ENCODE measurements around the gene TMEM171.

The TMEM171 gene

DNA sequence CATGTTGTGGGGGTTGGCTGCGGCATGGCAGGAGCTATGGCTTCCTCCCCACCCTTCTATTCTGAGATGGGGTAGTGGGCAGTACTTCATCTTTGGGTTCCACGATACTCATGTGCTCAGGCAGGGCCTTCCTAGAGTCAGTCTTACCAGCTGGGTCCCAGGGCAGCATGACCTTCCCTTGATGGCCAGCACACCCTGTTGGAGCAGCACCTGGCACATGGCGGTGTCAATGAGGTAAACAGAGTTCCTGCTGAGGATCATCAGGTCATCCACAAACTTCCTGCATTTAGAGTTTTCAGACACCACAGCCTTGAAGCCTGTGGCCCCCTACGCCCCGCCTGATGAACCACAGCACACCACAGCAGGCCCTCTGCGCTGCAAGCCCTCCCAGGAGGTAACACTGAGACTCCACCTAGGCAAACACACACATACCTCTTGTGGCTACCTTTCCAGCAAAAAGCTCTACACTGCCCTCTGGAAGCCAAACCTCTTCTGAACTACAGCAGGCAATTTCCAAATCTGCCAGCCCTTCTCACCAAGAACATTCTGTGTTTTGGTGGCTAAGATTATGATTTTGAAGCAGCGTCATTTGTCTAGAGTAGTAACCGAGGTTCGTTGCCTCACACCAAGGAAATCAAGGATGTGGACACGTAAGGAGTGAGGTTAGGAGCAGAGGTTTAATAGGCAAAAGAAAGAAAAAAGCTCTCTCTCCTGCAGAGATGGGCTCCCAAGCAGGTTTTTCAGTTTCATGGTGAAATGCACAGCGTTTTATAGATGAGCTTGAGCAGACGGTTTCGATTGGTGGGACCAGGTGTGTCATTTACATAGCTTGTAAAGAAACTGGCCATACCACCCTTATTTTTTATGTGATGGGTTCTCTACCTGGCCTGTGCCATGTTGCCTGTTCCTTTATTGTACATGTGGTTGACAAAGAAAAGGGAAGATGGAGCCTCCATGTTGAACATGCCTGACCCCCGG, 32.3 kb downstream of the TMEM171 start:
- DNase-seq: no peak

DNA sequence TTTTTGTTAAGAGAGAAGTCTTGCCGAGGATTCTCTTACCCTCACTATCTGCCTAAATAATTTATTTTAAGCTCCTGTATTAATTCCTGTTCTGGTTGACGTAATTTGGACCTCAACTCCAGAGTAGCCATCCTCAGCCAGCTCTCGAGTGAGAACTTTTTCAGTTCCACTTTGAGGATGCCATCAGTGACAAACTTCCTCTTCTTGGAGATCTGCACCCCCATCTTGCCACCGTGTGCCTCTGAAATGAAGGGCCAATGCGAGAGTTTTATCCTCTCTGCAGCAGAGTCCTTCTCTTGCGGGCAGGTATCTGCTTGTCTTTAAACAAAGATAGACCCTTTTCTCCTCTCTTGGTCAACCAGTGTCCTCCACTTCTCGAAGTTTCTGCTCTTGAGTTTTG, 33.1 kb downstream of the TMEM171 start:
- DNase-seq: no peak

GRCh38 chr5:73154208-73155006, 34.0 kb downstream of the TMEM171 start:
- DNase-seq: no peak

DNA sequence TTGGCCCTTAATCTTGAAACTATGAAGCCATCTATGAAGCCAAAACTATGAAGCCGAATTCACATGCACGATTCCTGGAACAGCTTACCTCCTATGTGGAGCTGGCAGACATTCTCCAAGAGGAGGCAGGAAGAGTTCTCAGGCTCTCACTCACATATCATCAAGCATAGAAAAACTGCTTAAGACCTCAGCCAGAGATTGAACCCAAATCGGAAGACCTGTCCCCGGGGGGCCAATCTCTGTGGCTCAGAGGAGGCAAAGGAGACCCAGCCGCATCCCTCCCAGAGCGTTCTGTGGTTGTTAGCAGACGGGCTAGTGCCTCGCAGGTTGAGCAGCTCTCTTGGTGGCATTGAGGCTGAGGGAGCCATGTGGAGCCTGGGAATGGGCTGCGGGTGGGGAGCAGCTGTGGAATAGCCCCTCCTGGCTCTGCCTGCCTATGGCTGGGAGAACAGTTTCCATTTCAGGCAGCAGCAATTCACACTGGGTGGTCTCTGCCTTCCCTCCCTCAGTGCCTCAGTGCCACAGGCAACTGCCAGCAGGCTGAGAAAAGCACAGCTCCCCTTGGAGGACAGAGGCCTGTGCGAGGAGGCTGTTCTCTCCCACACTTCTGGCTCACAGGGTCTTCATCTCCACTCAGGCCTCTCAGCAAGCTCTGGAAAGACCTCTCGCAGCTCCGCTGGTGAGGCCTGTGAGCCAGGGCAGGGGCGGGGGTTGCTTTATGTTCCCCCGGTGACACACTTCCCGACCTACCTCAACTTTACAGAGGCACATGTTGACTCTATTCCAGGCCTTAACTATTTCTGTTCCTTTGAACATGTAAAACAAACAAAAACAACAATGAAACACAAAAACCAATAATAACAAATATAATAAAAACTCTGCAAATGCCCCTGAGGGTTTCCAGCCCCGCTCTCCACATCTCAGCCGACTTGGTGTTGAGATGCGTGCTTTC, 35.2 kb downstream of the TMEM171 start:
- peak; percentile 56 for DNase-seq

GRCh38 chr5:73157414-73158303, 37.3 kb downstream of the TMEM171 start:
- no peak for DNase-seq

GRCh38 chr5:73158313-73158712, 37.9 kb downstream of the TMEM171 start:
- no peak for DNase-seq

- DNase-seq: no peak
Observed at GRCh38 chr5:73160239-73160671, 39.9 kb downstream of the TMEM171 start.

GRCh38 chr5:73170522-73170921, 50.1 kb downstream of the TMEM171 start:
- no peak for DNase-seq

DNA sequence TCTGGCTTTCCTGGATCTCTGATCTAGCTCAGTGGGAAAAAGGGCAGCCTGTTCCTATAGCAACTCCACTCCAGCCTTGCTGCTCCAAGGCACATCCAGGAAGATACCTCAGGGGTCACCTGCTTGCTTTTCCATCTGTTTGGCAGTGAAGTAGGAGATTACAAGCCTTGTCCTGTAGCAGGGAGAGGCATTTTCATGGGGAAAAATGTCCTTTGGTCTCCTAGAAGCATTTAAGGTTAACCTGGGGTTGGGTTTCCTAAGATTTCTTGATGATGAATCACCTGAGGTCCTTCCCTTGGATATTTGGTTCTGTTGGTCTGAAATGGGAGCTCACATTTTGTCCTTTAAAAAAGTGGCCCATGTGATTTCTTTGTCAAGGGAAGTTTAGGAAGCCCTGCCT, 51.1 kb downstream of the TMEM171 start:
- DNase-seq: no peak

DNA sequence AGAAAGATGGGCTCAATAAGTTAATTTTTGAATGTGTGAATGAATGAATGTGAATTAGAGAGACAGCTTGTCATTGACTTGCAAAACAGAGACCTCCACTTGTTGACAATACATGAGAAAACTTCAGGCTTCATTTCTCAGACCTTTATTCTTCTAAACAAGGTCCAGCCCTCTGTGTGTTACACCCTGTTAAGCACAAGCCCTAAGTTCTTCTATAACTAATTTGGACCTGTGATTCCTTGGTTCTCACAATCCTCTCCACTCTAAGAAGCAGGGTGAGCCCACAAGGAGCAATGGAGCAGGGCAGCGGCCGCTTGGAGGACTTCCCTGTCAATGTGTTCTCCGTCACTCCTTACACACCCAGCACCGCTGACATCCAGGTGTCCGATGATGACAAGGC, 52.6 kb downstream of the TMEM171 start, which contains the start of gene TMEM174:
TSS of gene TMEM174 (plus strand) at position 243 of the 400 bp plus-strand sequence. CDS start at position 294, 51 bp downstream.
- DNase-seq: no peak

GRCh38 chr5:73174100-73174815, 53.9 kb downstream of the TMEM171 start:
- no peak for DNase-seq

- DNase-seq: no peak
Observed at GRCh38 chr5:73176250-73176649, 55.9 kb downstream of the TMEM171 start.

DNA sequence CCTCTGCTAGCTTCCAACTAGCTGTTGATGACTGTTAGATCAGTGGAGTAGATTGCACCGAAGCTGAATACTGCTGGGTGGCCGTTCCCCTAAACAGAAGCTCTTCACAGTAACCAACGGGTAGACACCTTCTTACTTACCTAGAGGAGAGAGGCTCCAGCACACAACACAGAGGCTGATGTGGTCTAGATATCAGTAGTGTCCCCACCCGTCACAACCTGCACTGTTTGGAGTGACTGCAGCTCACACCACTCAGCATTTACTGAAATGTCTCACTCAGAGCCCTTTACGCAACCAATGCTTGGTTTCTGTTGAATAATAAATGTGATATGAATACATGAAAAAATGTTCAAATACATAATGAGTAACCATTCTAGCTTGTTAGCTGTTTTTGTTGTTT, 57.9 kb downstream of the TMEM171 start:
- no peak for DNase-seq

DNA sequence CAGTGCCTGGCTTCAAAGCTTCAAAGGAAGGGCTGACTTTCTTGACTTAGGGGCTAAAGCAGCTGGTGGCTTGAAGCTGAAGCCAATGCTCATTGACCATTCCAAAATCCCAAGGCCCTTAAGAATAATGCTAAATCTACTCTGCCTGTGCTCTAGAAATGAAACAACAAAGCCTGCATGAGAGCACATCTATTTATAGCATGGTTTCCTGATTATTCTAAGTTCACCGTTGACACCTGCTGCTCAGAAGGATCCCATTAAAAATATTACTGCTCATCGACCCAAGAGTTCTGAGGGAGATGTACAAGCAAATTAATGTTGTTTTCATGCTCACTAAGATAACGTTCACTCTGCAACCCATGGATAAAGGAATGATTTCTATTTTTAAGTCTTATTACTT, 59.4 kb downstream of the TMEM171 start:
- no peak for DNase-seq

GRCh38 chr5:73180566-73180965, 60.2 kb downstream of the TMEM171 start:
- no peak for DNase-seq
